GM23338 (cell line): ENCODE data around the gene TRIM63. TPM values are rescaled to one million over a fixed set of nuclear protein-coding genes. Genes with fewer than 3 reads are reported as not detected.

Experiments
- ATAC-seq: fragments of 200-7000 bp; cut with Tn5 transposase; 3 replicates; pipeline ENCODE4 v1.9.1; 2020
- DNase-seq: peaks from one replicate; pipeline ENCODE4 v3.0.0-alpha.2; 2015; ENCODE audit warnings: low spot score
- H2AFZ ChIP-seq: fragments of 200-600 bp; sonication (generic); 2 replicates; pipeline ENCODE4 v1.8.0; 2016; ENCODE audit warnings: antibody characterized with exemption, mild to moderate bottlenecking, moderate library complexity
- H3F3A ChIP-seq: fragments of 200-600 bp; sonication (generic); replicated peaks from 2 replicates; pipeline ENCODE4 v1.8.0; 2017; ENCODE audit warnings: antibody characterized with exemption, mixed run types, low read depth
- H3K27ac ChIP-seq: fragments of 200-600 bp; sonication (generic); 2 replicates; pipeline ENCODE4 v1.6.1; 2016; ENCODE audit warnings: low read depth
- H3K27me3 ChIP-seq: fragments of 200-600 bp; sonication (generic); 2 replicates; pipeline ENCODE4 v1.8.0; 2016; ENCODE audit warnings: mild to moderate bottlenecking, mixed run types, moderate library complexity; ENCODE audit not compliant: insufficient read depth
- H3K36me3 ChIP-seq: fragments of 200-600 bp; sonication (generic); 2 replicates; pipeline ENCODE4 v1.8.0; 2016; ENCODE audit warnings: mild to moderate bottlenecking; ENCODE audit not compliant: insufficient read depth
- H3K4me1 ChIP-seq: fragments of 200-600 bp; sonication (generic); 2 replicates; pipeline ENCODE4 v1.8.0; 2016; ENCODE audit warnings: mild to moderate bottlenecking, moderate library complexity; ENCODE audit not compliant: insufficient read depth
- H3K4me2 ChIP-seq: fragments of 200-600 bp; sonication (generic); 2 replicates; pipeline ENCODE4 v1.7.1; 2017; ENCODE audit warnings: mixed run types
- H3K4me3 ChIP-seq: fragments of 200-600 bp; sonication (generic); 2 replicates; pipeline ENCODE4 v1.6.1; 2016; ENCODE audit warnings: mixed run types
- H3K79me2 ChIP-seq: fragments of 200-600 bp; sonication (generic); replicated peaks from 2 replicates; pipeline ENCODE4 v1.8.0; 2017; ENCODE audit warnings: mild to moderate bottlenecking; ENCODE audit not compliant: insufficient read depth
- H3K9me2 ChIP-seq: fragments of 200-600 bp; sonication (generic); 2 replicates; pipeline ENCODE4 v1.8.0; 2017; ENCODE audit not compliant: insufficient read depth
- H4K20me1 ChIP-seq: fragments of 200-600 bp; sonication (generic); replicated peaks from 2 replicates; pipeline ENCODE4 v1.8.0; 2017; ENCODE audit warnings: mild to moderate bottlenecking; ENCODE audit not compliant: insufficient read depth
- H3K27ac Mint-ChIP-seq: 2 replicates; pipeline ENCODE4 v1.8.0; 2020; ENCODE audit warnings: inconsistent platforms, mild to moderate bottlenecking, moderate library complexity, mixed read lengths
- H3K27me3 Mint-ChIP-seq: 3 replicates; pipeline ENCODE4 v1.8.0; 2022; ENCODE audit warnings: low read depth, mild to moderate bottlenecking, moderate library complexity, mixed read lengths, inconsistent platforms; ENCODE audit not compliant: insufficient read depth, poor library complexity
- H3K36me3 Mint-ChIP-seq: 3 replicates; pipeline ENCODE4 v1.8.0; 2021; ENCODE audit warnings: low read depth, mild to moderate bottlenecking, inconsistent platforms, moderate library complexity, mixed read lengths
- H3K4me1 Mint-ChIP-seq: 3 replicates; pipeline ENCODE4 v1.8.0; 2020; ENCODE audit warnings: mild to moderate bottlenecking, inconsistent platforms, mixed read lengths
- H3K4me3 Mint-ChIP-seq: 3 replicates; pipeline ENCODE4 v1.8.0; 2021; ENCODE audit warnings: moderate library complexity, mild to moderate bottlenecking, inconsistent platforms, mixed read lengths
- H3K9me3 Mint-ChIP-seq: 3 replicates; pipeline ENCODE4 v1.8.0; 2020; ENCODE audit warnings: moderate library complexity, mild to moderate bottlenecking, inconsistent platforms, mixed read lengths
- CREB1 ChIP-seq: fragments of 250-450 bp; sonication (Bioruptor Pico); IDR thresholded peaks from 2 replicates; pipeline ENCODE4 v1.5.0; 2020; ENCODE audit warnings: low read depth, mild to moderate bottlenecking, moderate library complexity
- CTCF ChIP-seq, 2 experiments: fragments of 200-600 bp in 1 of 2; sonication (generic) in 1 of 2; conservative IDR thresholded peaks; 2 replicates each; pipeline versions ENCODE4 v1.5.1 to v1.6.1; 2016 to 2017; ENCODE audit warnings: antibody characterized with exemption in 2 of 2, low read depth in 2 of 2, mild to moderate bottlenecking in 2 of 2, moderate library complexity in 1 of 2
- ETS1 ChIP-seq: IDR thresholded peaks from 2 replicates; pipeline ENCODE4 v1.6.1; 2016; ENCODE audit warnings: antibody characterized with exemption
- EZH2 ChIP-seq: fragments of 200-600 bp; sonication (generic); IDR thresholded peaks from one replicate; pipeline ENCODE4 v1.8.0; 2017; ENCODE audit warnings: antibody characterized with exemption, mild to moderate bottlenecking, low read depth; ENCODE audit not compliant: unreplicated experiment
- EZH2phosphoT487 ChIP-seq: fragments of 200-600 bp; sonication (generic); IDR thresholded peaks from one replicate; pipeline ENCODE4 v1.8.1; 2018; ENCODE audit warnings: antibody characterized with exemption; ENCODE audit not compliant: unreplicated experiment
- JUNB ChIP-seq: IDR thresholded peaks from one replicate; pipeline ENCODE4 v1.6.1; 2016; ENCODE audit warnings: antibody characterized with exemption; ENCODE audit not compliant: unreplicated experiment
- REST ChIP-seq: IDR thresholded peaks from one replicate; pipeline ENCODE4 v1.6.1; 2018; ENCODE audit warnings: antibody characterized with exemption; ENCODE audit not compliant: unreplicated experiment
- ZNF114 ChIP-seq: fragments of 250-450 bp; sonication (Bioruptor Pico); IDR thresholded peaks from 2 replicates; pipeline ENCODE4 v1.5.0; 2020; ENCODE audit warnings: mild to moderate bottlenecking, moderate library complexity
- ZNF331 ChIP-seq: fragments of 250-450 bp; sonication (Bioruptor Pico); IDR thresholded peaks from 2 replicates; pipeline ENCODE4 v1.5.0; 2020; ENCODE audit warnings: low read depth, mild to moderate bottlenecking, moderate library complexity
- polyA plus RNA-seq: library from polyadenylated mRNA; unstranded; fragments of >200 nt; fragmentation: Nextera tagmentation; extraction: Ambion mirVana; gene quantifications from 2 replicates; pipeline ENCODE4 v1.2.1, GENCODE V29; 2016
- total RNA-seq: library from RNA; depleted of rRNA; stranded (reverse); fragments of >200 nt; shearing (Covaris generic); gene quantifications from 2 replicates; pipeline ENCODE4 v1.2.3, GENCODE V29; 2014

TRIM63 gene
- total and polyA plus RNA-seq, 2 experiments from 2014 or later, result 0.17 TPM; not detected in 1

- TF ChIP-seq EZH2phosphoT487 (no peak), JUNB (no peak)
- H2AFZ ChIP-seq, result no peak overlapping the region
- Mint-ChIP-seq H3K4me3 (no peak overlapping the region), H3K4me1 (peaks cover 14% of the 10 kb centered on the region), H3K9me3 (no peaks in the 10 kb centered on the region), H3K36me3 (no peaks in the 10 kb centered on the region), H3K27me3 (peaks cover 3% of the 10 kb centered on the region), H3K27ac (no peak overlapping the region)
- ATAC-seq (no peak), DNase-seq (no peak)
- no peak overlapping the region for H3K4me2 ChIP-seq
- H3K27me3 ChIP-seq, result no peaks in the 10 kb centered on the region
- no peak overlapping the region for H3K27ac ChIP-seq
- no peak overlapping the region for H3K4me3 ChIP-seq
- H3K36me3 ChIP-seq, result no peaks in the 10 kb centered on the region
- no peaks in the 10 kb centered on the region for H3F3A ChIP-seq
- no peaks in the 10 kb centered on the region for H3K79me2 ChIP-seq
- H3K9me2 ChIP-seq, result no peaks in the 10 kb centered on the region
- no peaks in the 10 kb centered on the region for H4K20me1 ChIP-seq
- H3K4me1 ChIP-seq, result peaks cover 14% of the 10 kb centered on the region
These were observed 8.2 kb upstream of the TRIM63 start for GRCh38 chr1:26075421-26076144.

DNA sequence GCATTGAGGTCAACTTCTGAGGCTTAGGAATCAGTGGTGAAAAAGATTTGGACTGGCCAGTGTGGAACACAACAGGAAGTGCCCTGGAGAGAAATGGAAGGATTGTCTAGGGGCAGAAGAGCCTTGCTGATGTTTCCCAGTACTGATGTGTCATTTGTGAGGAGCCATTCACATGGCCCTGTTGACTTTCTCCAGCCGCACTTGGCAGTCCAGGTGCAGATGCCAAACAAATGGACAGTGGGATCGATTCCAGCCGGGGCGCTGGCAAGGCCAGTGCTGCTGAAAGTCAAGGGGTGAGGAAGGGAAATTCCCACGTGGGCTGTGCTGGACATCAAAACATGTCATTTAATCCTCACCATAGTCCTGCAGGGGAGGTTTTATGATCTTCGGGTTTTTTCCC, 4.9 kb upstream of the TRIM63 start:
- ATAC-seq (no peak), DNase-seq (no peak)
- Mint-ChIP-seq H3K36me3 (no peaks in the 10 kb centered on the region), H3K4me1 (peaks cover 3% of the 10 kb centered on the region; the same call in 2 of the 3 replicates), H3K4me3 (no peak overlapping the region), H3K27ac (no peak overlapping the region), H3K27me3 (peaks cover 7% of the 10 kb centered on the region), H3K9me3 (no peaks in the 10 kb centered on the region)
- Histone ChIP-seq H2AFZ (no peak overlapping the region), H3F3A (no peaks in the 10 kb centered on the region), H4K20me1 (no peaks in the 10 kb centered on the region), H3K4me2 (no peak overlapping the region), H3K36me3 (no peaks in the 10 kb centered on the region), H3K4me3 (no peak overlapping the region), H3K79me2 (no peaks in the 10 kb centered on the region), H3K4me1 (no peaks in the 10 kb centered on the region), H3K27me3 (no peaks in the 10 kb centered on the region), H3K27ac (no peak overlapping the region), H3K9me2 (no peaks in the 10 kb centered on the region)
- TF ChIP-seq EZH2 (no peak), ETS1 (no peak), REST (no peak), ZNF331 (no peak), CTCF (conservative IDR thresholded peaks at IDR 0.05; ENCODE audit: low read depth in 2 of 2) (no peak), JUNB (no peak), CREB1 (no peak), ZNF114 (no peak)
